ENCODE results near the gene PDE4D. TPM values are rescaled to one million over a fixed set of nuclear protein-coding genes. Genes with fewer than 3 reads are reported as not detected.
"Not testable (repeated sequence)": the region's sequence is repeated elsewhere in the genome, so short reads cannot be mapped to it uniquely, and the experiment has no call there.

PDE4D gene
- total and polyA plus RNA-seq, 11 donors, result 5.2 to 68.3 (median 42.1) TPM

GRCh38 chr5:59412428-59412827 lies 481.1 kb downstream of the PDE4D start:
- DNase-seq, result no peak
- Histone ChIP-seq H3K27me3 (no peaks in the 10 kb centered on the region), H3K4me1 (no peaks in the 10 kb centered on the region), H3K36me3 (no peaks in the 10 kb centered on the region), H3K9me3 (peaks cover 0 to 15% (median 5%) of the 10 kb centered on the region in 12 donors), H3K4me3 (no peak overlapping the region), H3K27ac (no peak overlapping the region)
- TF ChIP-seq CTCF (IDR thresholded peaks at IDR 0.05) (no peak), POLR2A (IDR thresholded peaks at IDR 0.05) (no peak)
- 49 to 98% (median 90%) methylated on average over 2 of the region's 2 CpGs for WGBS, 4 donors
- no peak for ATAC-seq
- intact Hi-C loops (cut with DNase I), result loop anchor here in 1 of 10 donors (10.0 kb wide), 1 partner anchor 252 kb away; no protein-coding TSS in a partner anchor

GRCh38 chr5:59408997-59409396 lies 484.5 kb downstream of the PDE4D start:
- intact Hi-C loops (cut with DNase I); H3K4me1 ChIP-seq; H3K27me3 ChIP-seq; H3K27ac ChIP-seq; H3K36me3 ChIP-seq; ATAC-seq; DNase-seq; H3K4me3 ChIP-seq: not testable (repeated sequence)
- WGBS, 4 donors, result 93 to 97% (median 95%) methylated on average over 3 of the region's 3 CpGs
- H3K9me3 ChIP-seq, result peaks cover 0 to 32% (median 10%) of the 10 kb centered on the region in 12 donors

GRCh38 chr5:59407967-59408366 lies 485.6 kb downstream of the PDE4D start:
- WGBS, 4 donors, result 91 to 100% (median 94%) methylated on average over 1 of the region's 1 CpG

GRCh38 chr5:59401637-59402036 lies 491.9 kb downstream of the PDE4D start:
- 42 to 92% (median 58%) methylated on average over 2 of the region's 2 CpGs for whole genome bisulfite sequencing, 4 donors
- Histone ChIP-seq H3K36me3 (no peaks in the 10 kb centered on the region), H3K27me3 (no peaks in the 10 kb centered on the region), H3K4me3 (no peak overlapping the region), H3K9me3 (peaks cover 0 to 28% (median 0%) of the 10 kb centered on the region in 12 donors), H3K4me1 (no peaks in the 10 kb centered on the region), H3K27ac (no peak overlapping the region)
- DNase-seq (no peak), ATAC-seq (no peak)
- TF ChIP-seq CTCF (IDR thresholded peaks at IDR 0.05) (no peak), POLR2A (IDR thresholded peaks at IDR 0.05) (no peak)
- intact Hi-C loops (cut with DNase I), result no loop called here

More at GRCh38 chr5:59407967-59408366, 485.6 kb downstream of the PDE4D start:
- no peaks in the 10 kb centered on the region for H3K27me3 ChIP-seq
- intact Hi-C loops (cut with DNase I), result no loop called here
- ATAC-seq, result no peak
- no peak overlapping the region for H3K4me3 ChIP-seq
- H3K36me3 ChIP-seq, result no peaks in the 10 kb centered on the region
- peaks cover 0 to 41% (median 10%) of the 10 kb centered on the region in 12 donors for H3K9me3 ChIP-seq
- no peak overlapping the region for H3K27ac ChIP-seq
- TF ChIP-seq POLR2A (IDR thresholded peaks at IDR 0.05) (no peak), CTCF (IDR thresholded peaks at IDR 0.05) (no peak)
- no peak for DNase-seq
- H3K4me1 ChIP-seq, result no peaks in the 10 kb centered on the region

- not testable (repeated sequence) for H3K4me3 ChIP-seq, ATAC-seq, DNase-seq, H3K9me3 ChIP-seq, H3K4me1 ChIP-seq, H3K27me3 ChIP-seq, H3K27ac ChIP-seq, H3K36me3 ChIP-seq
- intact Hi-C loops (cut with DNase I), result loop anchor here in 7 of 10 donors (5.0 to 10.0 kb wide), 5 partner anchors 110 to 412 kb away; no protein-coding TSS in a partner anchor
- 76 to 86% (median 84%) methylated on average over 5 to 15 of the region's 15 CpGs for WGBS, 4 donors
These were observed 498.6 kb downstream of the PDE4D start for GRCh38 chr5:59394956-59395355.

All from heart left ventricle (tissue), 16 donors.